ENCODE data around the gene RAD51B. TPM values are rescaled to one million over a fixed set of nuclear protein-coding genes. Genes with fewer than 3 reads are reported as not detected.

The RAD51B gene
- total and polyA plus RNA-seq, 2 of the 13 experiments (the other 11 are each of a cell fraction or from before 2014, with no cell fraction given) = 7.0 to 9.5 TPM

DNA sequence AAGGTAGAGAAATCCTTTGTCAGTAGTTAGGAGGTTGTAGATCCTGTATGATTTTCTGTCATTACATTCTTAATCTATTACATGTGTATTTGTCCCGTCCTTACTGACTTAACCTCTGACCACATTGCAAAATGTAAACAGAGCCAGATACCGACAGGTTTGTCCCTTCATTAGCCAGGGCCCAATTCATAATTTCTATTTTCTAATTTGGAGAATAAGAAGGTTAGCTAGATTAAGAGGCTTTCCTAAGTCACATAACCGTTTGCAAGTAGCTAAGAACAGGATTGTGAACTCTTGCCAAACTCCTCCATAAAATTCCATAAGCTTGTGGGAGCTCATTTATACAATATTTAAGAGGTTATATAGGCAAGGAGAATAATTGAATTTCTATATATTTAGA, 352.6 kb downstream of the RAD51B start (continued):
- TF ChIP-seq, protein P1, sequence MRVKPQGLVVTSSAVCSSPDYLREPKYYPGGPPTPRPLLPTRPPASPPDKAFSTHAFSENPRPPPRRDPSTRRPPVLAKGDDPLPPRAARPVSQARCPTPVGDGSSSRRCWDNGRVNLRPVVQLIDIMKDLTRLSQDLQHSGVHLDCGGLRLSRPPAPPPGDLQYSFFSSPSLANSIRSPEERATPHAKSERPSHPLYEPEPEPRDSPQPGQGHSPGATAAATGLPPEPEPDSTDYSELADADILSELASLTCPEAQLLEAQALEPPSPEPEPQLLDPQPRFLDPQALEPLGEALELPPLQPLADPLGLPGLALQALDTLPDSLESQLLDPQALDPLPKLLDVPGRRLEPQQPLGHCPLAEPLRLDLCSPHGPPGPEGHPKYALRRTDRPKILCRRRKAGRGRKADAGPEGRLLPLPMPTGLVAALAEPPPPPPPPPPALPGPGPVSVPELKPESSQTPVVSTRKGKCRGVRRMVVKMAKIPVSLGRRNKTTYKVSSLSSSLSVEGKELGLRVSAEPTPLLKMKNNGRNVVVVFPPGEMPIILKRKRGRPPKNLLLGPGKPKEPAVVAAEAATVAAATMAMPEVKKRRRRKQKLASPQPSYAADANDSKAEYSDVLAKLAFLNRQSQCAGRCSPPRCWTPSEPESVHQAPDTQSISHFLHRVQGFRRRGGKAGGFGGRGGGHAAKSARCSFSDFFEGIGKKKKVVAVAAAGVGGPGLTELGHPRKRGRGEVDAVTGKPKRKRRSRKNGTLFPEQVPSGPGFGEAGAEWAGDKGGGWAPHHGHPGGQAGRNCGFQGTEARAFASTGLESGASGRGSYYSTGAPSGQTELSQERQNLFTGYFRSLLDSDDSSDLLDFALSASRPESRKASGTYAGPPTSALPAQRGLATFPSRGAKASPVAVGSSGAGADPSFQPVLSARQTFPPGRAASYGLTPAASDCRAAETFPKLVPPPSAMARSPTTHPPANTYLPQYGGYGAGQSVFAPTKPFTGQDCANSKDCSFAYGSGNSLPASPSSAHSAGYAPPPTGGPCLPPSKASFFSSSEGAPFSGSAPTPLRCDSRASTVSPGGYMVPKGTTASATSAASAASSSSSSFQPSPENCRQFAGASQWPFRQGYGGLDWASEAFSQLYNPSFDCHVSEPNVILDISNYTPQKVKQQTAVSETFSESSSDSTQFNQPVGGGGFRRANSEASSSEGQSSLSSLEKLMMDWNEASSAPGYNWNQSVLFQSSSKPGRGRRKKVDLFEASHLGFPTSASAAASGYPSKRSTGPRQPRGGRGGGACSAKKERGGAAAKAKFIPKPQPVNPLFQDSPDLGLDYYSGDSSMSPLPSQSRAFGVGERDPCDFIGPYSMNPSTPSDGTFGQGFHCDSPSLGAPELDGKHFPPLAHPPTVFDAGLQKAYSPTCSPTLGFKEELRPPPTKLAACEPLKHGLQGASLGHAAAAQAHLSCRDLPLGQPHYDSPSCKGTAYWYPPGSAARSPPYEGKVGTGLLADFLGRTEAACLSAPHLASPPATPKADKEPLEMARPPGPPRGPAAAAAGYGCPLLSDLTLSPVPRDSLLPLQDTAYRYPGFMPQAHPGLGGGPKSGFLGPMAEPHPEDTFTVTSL (CRISPR knock-in tag; IDR thresholded peaks at IDR 0.05; ENCODE audit: borderline replicate concordance) = peak; percentile 34; the same call in 1 of the 2 replicates
- no peak for TF ChIP-seq KDM2A (CRISPR knock-in tag; IDR thresholded peaks at IDR 0.05; ENCODE audit: borderline replicate concordance, low read depth)
- TF ChIP-seq ZNF747 (CRISPR knock-in tag; IDR thresholded peaks at IDR 0.05; ENCODE audit: borderline replicate concordance) = no peak
- TF ChIP-seq ZNF557 (CRISPR knock-in tag; IDR thresholded peaks at IDR 0.05) = no peak
- TF ChIP-seq, protein P2, sequence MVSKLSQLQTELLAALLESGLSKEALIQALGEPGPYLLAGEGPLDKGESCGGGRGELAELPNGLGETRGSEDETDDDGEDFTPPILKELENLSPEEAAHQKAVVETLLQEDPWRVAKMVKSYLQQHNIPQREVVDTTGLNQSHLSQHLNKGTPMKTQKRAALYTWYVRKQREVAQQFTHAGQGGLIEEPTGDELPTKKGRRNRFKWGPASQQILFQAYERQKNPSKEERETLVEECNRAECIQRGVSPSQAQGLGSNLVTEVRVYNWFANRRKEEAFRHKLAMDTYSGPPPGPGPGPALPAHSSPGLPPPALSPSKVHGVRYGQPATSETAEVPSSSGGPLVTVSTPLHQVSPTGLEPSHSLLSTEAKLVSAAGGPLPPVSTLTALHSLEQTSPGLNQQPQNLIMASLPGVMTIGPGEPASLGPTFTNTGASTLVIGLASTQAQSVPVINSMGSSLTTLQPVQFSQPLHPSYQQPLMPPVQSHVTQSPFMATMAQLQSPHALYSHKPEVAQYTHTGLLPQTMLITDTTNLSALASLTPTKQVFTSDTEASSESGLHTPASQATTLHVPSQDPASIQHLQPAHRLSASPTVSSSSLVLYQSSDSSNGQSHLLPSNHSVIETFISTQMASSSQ (IDR thresholded peaks at IDR 0.05; ENCODE audit: low read depth) = peak; percentile 87
- TF ChIP-seq, protein P2 (CRISPR knock-in tag; IDR thresholded peaks at IDR 0.05; ENCODE audit: borderline replicate concordance) = no peak; the same call in 1 of the 2 replicates

Measured in HepG2 (cell line).